ENCODE data around the gene FTH1. TPM values are rescaled to one million over a fixed set of nuclear protein-coding genes. Genes with fewer than 3 reads are reported as not detected.

Gene FTH1
- total and polyA plus RNA-seq, 2 of the 13 experiments (the other 11 are each of a cell fraction or from before 2014, with no cell fraction given): 607 to 760 TPM

DNA sequence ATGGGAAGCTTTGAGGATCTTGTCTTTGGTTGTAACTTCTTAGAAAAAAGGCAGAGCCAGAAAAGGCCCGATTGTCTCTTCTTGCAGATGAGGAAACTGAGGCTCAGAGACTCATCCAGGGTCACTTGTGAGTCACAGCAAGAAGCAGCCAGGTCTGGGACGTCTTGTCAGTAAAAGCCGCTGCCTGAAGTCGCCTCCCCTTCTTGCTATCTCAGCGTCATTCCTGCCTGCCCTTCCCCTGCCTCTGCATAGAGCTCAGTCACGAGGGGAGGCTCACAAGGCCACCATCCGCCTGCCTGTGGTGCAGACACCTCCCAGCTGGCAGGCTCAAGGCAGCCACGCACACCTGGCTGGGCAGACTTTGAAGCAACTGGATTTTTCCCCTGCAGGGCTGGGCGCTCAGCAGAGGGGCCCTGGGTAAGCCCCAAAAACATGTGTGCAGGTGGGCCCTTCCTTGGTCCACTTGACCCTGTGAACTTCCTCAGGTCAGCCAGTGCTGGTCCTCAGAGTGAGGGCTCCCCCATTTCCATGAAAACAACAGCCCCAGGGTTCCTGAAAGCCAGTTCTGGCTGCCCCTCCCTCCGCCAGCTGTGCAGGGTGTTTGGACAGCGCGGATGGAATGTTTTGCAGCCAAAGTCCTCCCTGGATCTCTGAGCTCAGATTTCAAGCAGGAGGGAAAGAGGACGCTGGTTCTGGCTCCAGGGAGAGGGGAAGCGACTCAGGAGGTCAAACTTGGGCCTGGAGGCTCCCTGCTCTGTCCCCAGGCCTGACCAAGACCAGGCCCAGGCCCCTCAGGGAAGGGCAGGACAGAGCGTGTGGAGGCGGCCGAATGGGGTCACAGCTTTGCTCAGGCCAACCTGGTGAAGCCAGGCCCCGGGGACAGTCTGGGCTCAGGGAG lies 44.0 kb downstream of the FTH1 start (continued):
- TF ChIP-seq, protein P1, sequence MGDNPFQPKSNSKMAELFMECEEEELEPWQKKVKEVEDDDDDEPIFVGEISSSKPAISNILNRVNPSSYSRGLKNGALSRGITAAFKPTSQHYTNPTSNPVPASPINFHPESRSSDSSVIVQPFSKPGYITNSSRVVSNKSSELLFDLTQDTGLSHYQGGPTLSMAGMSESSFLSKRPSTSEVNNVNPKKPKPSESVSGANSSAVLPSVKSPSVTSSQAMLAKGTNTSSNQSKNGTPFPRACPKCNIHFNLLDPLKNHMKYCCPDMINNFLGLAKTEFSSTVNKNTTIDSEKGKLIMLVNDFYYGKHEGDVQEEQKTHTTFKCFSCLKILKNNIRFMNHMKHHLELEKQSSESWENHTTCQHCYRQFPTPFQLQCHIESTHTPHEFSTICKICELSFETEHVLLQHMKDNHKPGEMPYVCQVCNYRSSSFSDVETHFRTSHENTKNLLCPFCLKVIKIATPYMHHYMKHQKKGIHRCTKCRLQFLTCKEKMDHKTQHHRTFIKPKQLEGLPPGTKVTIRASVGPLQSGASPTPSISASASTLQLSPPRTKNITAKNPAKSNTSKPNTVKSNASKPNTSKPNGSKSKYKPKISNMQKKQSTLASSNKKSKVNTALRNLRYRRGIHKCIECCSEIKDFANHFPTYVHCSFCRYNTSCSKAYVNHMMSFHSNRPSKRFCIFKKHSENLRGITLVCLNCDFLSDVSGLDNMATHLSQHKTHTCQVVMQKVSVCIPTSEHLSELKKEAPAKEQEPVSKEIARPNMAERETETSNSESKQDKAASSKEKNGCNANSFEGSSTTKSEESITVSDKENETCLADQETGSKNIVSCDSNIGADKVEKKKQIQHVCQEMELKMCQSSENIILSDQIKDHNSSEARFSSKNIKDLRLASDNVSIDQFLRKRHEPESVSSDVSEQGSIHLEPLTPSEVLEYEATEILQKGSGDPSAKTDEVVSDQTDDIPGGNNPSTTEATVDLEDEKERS (CRISPR knock-in tag; IDR thresholded peaks at IDR 0.05): peak; percentile 32; the same call in 1 of the 2 replicates
- TF ChIP-seq WIZ (CRISPR knock-in tag; IDR thresholded peaks at IDR 0.05) (peak; percentile 85; the same call in 1 of the 2 replicates), ZEB1 (IDR thresholded peaks at IDR 0.05; ENCODE audit: insufficient replicate concordance, low read depth) (peak; percentile 84), ZNF3 (CRISPR knock-in tag; IDR thresholded peaks at IDR 0.05) (no peak), HDAC1 (CRISPR knock-in tag; IDR thresholded peaks at IDR 0.05) (peak; percentile 91), CHD2 (IDR thresholded peaks at IDR 0.05; ENCODE audit: low read depth, low read length) (no peak), ZNF629 (CRISPR knock-in tag; conservative IDR thresholded peaks at IDR 0.05) (0 out of 2 replicates have a peak, but pooled peaks have one; percentile 47), RXRB (CRISPR knock-in tag; IDR thresholded peaks at IDR 0.05; ENCODE audit: borderline replicate concordance) (peak; percentile 27; the same call in 1 of the 2 replicates), ZNF83 (CRISPR knock-in tag; IDR thresholded peaks at IDR 0.05; ENCODE audit: borderline replicate concordance) (no peak), HNF4A (CRISPR knock-in tag; IDR thresholded peaks at IDR 0.05) (peak; percentile 94), XRCC5 (optimal IDR thresholded peaks at IDR 0.05; ENCODE audit: low read length) (peak; percentile 68), ZNF333 (CRISPR knock-in tag; IDR thresholded peaks at IDR 0.05; ENCODE audit: borderline replicate concordance) (no peak)
- TF ChIP-seq, protein P2, sequence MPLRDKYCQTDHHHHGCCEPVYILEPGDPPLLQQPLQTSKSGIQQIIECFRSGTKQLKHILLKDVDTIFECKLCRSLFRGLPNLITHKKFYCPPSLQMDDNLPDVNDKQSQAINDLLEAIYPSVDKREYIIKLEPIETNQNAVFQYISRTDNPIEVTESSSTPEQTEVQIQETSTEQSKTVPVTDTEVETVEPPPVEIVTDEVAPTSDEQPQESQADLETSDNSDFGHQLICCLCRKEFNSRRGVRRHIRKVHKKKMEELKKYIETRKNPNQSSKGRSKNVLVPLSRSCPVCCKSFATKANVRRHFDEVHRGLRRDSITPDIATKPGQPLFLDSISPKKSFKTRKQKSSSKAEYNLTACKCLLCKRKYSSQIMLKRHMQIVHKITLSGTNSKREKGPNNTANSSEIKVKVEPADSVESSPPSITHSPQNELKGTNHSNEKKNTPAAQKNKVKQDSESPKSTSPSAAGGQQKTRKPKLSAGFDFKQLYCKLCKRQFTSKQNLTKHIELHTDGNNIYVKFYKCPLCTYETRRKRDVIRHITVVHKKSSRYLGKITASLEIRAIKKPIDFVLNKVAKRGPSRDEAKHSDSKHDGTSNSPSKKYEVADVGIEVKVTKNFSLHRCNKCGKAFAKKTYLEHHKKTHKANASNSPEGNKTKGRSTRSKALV (CRISPR knock-in tag; IDR thresholded peaks at IDR 0.05): peak; percentile 73
- TF ChIP-seq, protein P3, sequence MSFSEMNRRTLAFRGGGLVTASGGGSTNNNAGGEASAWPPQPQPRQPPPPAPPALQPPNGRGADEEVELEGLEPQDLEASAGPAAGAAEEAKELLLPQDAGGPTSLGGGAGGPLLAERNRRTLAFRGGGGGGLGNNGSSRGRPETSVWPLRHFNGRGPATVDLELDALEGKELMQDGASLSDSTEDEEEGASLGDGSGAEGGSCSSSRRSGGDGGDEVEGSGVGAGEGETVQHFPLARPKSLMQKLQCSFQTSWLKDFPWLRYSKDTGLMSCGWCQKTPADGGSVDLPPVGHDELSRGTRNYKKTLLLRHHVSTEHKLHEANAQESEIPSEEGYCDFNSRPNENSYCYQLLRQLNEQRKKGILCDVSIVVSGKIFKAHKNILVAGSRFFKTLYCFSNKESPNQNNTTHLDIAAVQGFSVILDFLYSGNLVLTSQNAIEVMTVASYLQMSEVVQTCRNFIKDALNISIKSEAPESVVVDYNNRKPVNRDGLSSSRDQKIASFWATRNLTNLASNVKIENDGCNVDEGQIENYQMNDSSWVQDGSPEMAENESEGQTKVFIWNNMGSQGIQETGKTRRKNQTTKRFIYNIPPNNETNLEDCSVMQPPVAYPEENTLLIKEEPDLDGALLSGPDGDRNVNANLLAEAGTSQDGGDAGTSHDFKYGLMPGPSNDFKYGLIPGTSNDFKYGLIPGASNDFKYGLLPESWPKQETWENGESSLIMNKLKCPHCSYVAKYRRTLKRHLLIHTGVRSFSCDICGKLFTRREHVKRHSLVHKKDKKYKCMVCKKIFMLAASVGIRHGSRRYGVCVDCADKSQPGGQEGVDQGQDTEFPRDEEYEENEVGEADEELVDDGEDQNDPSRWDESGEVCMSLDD (CRISPR knock-in tag; IDR thresholded peaks at IDR 0.05; ENCODE audit: borderline replicate concordance): peak; percentile 93; the same call in 1 of the 2 replicates
- TF ChIP-seq, protein P4, sequence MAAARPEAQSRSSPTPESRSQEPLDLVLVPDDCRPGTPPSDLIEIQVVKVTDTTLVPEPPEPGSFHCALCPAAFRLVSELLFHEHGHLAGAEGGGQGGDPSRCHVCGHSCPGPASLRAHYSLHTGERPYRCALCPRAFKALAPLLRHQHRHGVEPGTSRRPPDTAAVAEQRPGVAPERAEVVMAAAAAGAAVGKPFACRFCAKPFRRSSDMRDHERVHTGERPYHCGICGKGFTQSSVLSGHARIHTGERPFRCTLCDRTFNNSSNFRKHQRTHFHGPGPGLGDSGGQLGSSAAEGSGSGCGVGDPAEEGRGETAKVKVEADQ (CRISPR knock-in tag; IDR thresholded peaks at IDR 0.05; ENCODE audit: borderline replicate concordance): no peak
- TF ChIP-seq, protein P5, sequence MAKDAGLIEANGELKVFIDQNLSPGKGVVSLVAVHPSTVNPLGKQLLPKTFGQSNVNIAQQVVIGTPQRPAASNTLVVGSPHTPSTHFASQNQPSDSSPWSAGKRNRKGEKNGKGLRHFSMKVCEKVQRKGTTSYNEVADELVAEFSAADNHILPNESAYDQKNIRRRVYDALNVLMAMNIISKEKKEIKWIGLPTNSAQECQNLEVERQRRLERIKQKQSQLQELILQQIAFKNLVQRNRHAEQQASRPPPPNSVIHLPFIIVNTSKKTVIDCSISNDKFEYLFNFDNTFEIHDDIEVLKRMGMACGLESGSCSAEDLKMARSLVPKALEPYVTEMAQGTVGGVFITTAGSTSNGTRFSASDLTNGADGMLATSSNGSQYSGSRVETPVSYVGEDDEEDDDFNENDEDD (CRISPR knock-in tag; IDR thresholded peaks at IDR 0.05; ENCODE audit: borderline replicate concordance): peak; percentile 43

All from HepG2 (cell line).